Endothelial cell of umbilical vein (primary cell): ENCODE measurements around the gene CHRNB1. TPM values are rescaled to one million over a fixed set of nuclear protein-coding genes. Genes with fewer than 3 reads are reported as not detected.

ENCODE experiments used
- BruUV-seq: library from RNA; stranded (reverse); fragments of 400-500 nt; replicated peaks from 2 replicates; lab custom pipeline; 2021; lab: Mats Ljungman, UMichigan
- CTCF ChIA-PET: fragments of 300-600, 350-600 bp; sonication (Branson Sonifier 250); formaldehyde crosslinking; loops from one replicate; lab custom pipeline; 2021; ENCODE audit warnings: antibody characterized with exemption, inconsistent platforms; lab: Charles Lee
- POLR2A ChIA-PET: fragments of 300-600, 350-600 bp; sonication (Branson Sonifier 250); formaldehyde crosslinking; loops from one replicate; lab custom pipeline; 2021; ENCODE audit warnings: antibody characterized with exemption, inconsistent platforms; lab: Charles Lee
- DNase-seq: peaks from one replicate; pipeline ENCODE4 v3.0.0-alpha.2; 2011; ENCODE audit warnings: low read depth, low spot score
- FAIRE-seq: peaks from 2 replicates; lab custom pipeline; 2011; peaks lifted over from hg19 to GRCh38; lab: Jason Lieb, UNC
- H2AFZ ChIP-seq: 2 replicates; pipeline ENCODE4 v1.6.0; 2012; ENCODE audit warnings: low read depth, low read length, control low read depth, inconsistent platforms
- H3K27ac ChIP-seq: 2 replicates; pipeline ENCODE4 v1.5.1; 2011; ENCODE audit warnings: low read depth, mild to moderate bottlenecking, control low read depth, low read length, moderate library complexity; ENCODE audit not compliant: insufficient read depth
- H3K27me3 ChIP-seq, 2 experiments: 2 replicates each; pipeline versions ENCODE4 v1.6.0 to v1.6.1; 2011; ENCODE audit warnings: low read length in 2 of 2, mixed read lengths in 1 of 2; ENCODE audit not compliant: control insufficient read depth in 2 of 2, insufficient read depth in 2 of 2
- H3K36me3 ChIP-seq, 2 experiments: 2 replicates in 1 of 2; 3 replicates in 1 of 2; pipeline ENCODE4 v1.5.1; 2011; ENCODE audit warnings: low read length in 2 of 2, mild to moderate bottlenecking in 1 of 2, moderate library complexity in 1 of 2; ENCODE audit not compliant: control insufficient read depth in 2 of 2, insufficient read depth in 2 of 2; ENCODE audit errors: extremely low read depth in 1 of 2
- H3K4me1 ChIP-seq: 3 replicates; pipeline ENCODE4 v1.5.1; 2011; ENCODE audit warnings: mild to moderate bottlenecking, low read length; ENCODE audit not compliant: control insufficient read depth, insufficient read depth; ENCODE audit errors: extremely low read depth
- H3K4me2 ChIP-seq: 2 replicates; pipeline ENCODE4 v1.6.1; 2011; ENCODE audit warnings: low read length, control low read depth, mixed read lengths; ENCODE audit not compliant: insufficient read depth
- H3K4me3 ChIP-seq, 3 experiments: fragments of 200-600 bp in 1 of 3; sonication (generic), shearing (Covaris generic) in 1 of 3; replicated peaks in 1 of 3; 2 replicates each; pipeline ENCODE4 v1.5.1; 2011 to 2016; ENCODE audit warnings: control low read depth in 3 of 3, low read length in 3 of 3, mild to moderate bottlenecking in 2 of 3, inconsistent platforms in 1 of 3, low read depth in 1 of 3, moderate library complexity in 1 of 3; ENCODE audit not compliant: insufficient read depth in 1 of 3
- H3K79me2 ChIP-seq: 2 replicates; pipeline ENCODE4 v1.6.0; 2012; ENCODE audit warnings: low read length, inconsistent platforms; ENCODE audit not compliant: control insufficient read depth, insufficient read depth
- H3K9ac ChIP-seq: replicated peaks from 2 replicates; pipeline ENCODE3; 2011; ENCODE audit warnings: low read length, control low read depth; ENCODE audit not compliant: insufficient read depth; ENCODE audit errors: extremely low read depth
- H3K9me1 ChIP-seq: replicated peaks from 3 replicates; pipeline ENCODE4 v1.6.0; 2011; ENCODE audit warnings: mild to moderate bottlenecking, low read length; ENCODE audit not compliant: control insufficient read depth, insufficient read depth; ENCODE audit errors: extremely low read depth
- H3K9me3 ChIP-seq: replicated peaks from 2 replicates; pipeline ENCODE4 v1.5.1; 2012; ENCODE audit warnings: low read length, inconsistent platforms; ENCODE audit not compliant: control insufficient read depth, insufficient read depth
- H4K20me1 ChIP-seq: replicated peaks from 2 replicates; pipeline ENCODE3; 2011; ENCODE audit warnings: mild to moderate bottlenecking, low read length; ENCODE audit not compliant: control insufficient read depth, insufficient read depth; ENCODE audit errors: extremely low read depth
- CTCF ChIP-seq, 2 donors: IDR thresholded peaks; 1 replicate in 1 of 2; 2 replicates in 1 of 2; pipeline ENCODE4 v1.5.1; 2011; ENCODE audit warnings: low read length in 2 of 2, mild to moderate bottlenecking in 2 of 2, moderate library complexity in 2 of 2, control low read depth in 1 of 2, inconsistent platforms in 1 of 2, low read depth in 1 of 2; ENCODE audit not compliant: insufficient read depth in 1 of 2; ENCODE audit errors: extremely low read depth in 1 of 2
- EZH2 ChIP-seq: IDR thresholded peaks from 2 replicates; pipeline ENCODE4 v1.6.1; 2012; ENCODE audit warnings: borderline replicate concordance, low read depth, mild to moderate bottlenecking, moderate library complexity, low read length, inconsistent platforms; ENCODE audit not compliant: severe bottlenecking
- FOS ChIP-seq: IDR thresholded peaks from 2 replicates; pipeline ENCODE4 v1.6.1; 2011; ENCODE audit warnings: mild to moderate bottlenecking, low read length, moderate library complexity, borderline replicate concordance; ENCODE audit not compliant: insufficient read depth
- GATA2 ChIP-seq: IDR thresholded peaks from 2 replicates; pipeline ENCODE4 v1.7.0; 2011; ENCODE audit warnings: low read depth, mild to moderate bottlenecking, moderate library complexity, mixed read lengths, low read length; ENCODE audit not compliant: insufficient read length, insufficient read depth
- JUN ChIP-seq: IDR thresholded peaks from 2 replicates; pipeline ENCODE4 v1.6.1; 2011; ENCODE audit warnings: borderline replicate concordance, low read depth; ENCODE audit not compliant: insufficient read length, insufficient read depth
- MAX ChIP-seq: IDR thresholded peaks from 2 replicates; pipeline ENCODE4 v1.6.1; 2011; ENCODE audit not compliant: insufficient read depth, insufficient read length
- MYC ChIP-seq: IDR thresholded peaks from one replicate; pipeline ENCODE4 v1.6.1; 2011; ENCODE audit warnings: mild to moderate bottlenecking, low read depth, low read length
- POLR2A ChIP-seq: IDR thresholded peaks from 2 replicates; pipeline ENCODE4 v1.6.1; 2012; ENCODE audit warnings: low read depth, mild to moderate bottlenecking, control low read depth, low read length
- POLR2AphosphoS5 ChIP-seq: IDR thresholded peaks from 2 replicates; pipeline ENCODE4 v1.6.1; 2012; ENCODE audit warnings: low read depth, mild to moderate bottlenecking, control low read depth, low read length, moderate library complexity; ENCODE audit not compliant: insufficient read depth
- dilution Hi-C: fragments of 300-500 bp; cut with MboI; formaldehyde crosslinking; loops from one replicate; pipeline ENCODE4 v1.15.0; 2019; ENCODE audit warnings: low sequenced_read_pairs; ENCODE audit not compliant: extremely low pct_ligation_motif_present
- intact Hi-C: fragments of 100-400 bp; cut with micrococcal nuclease; formaldehyde crosslinking; loops from one replicate; pipeline ENCODE4 v1.10.0; 2022
- polyA plus RNA-seq, 4 experiments: library from polyadenylated mRNA; depleted of rRNA in 3 of 4; stranded (reverse) in 3 of 4; unstranded in 1 of 4; fragments of >200 nt; gene quantifications; 2 replicates each; pipeline versions ENCODE4 v1.2.1 to v1.2.3, GENCODE V29; 2011 to 2012; ENCODE audit warnings: missing spikeins in 1 of 4
- total RNA-seq: library from RNA; stranded (reverse); gene quantifications from 2 replicates; pipeline ENCODE4 v1.2.3, GENCODE V29; 2021

Gene CHRNB1
- total and polyA plus RNA-seq, 2 donors (not counting 3 experiments of a cell fraction or from before 2014, with no cell fraction given): 5.6 to 9.3 TPM

- no peaks in the 10 kb centered on the region for H4K20me1 ChIP-seq
- no peak overlapping the region for H2AFZ ChIP-seq
- H3K9ac ChIP-seq: no peak overlapping the region
- intact Hi-C loops: no loop called here
- no peaks in the 10 kb centered on the region for H3K79me2 ChIP-seq
- H3K9me3 ChIP-seq: no peaks in the 10 kb centered on the region
- H3K4me2 ChIP-seq: no peak overlapping the region
- DNase-seq (no peak), FAIRE-seq (no peak)
- H3K4me3 ChIP-seq: no peak overlapping the region
- no peaks in the 10 kb centered on the region for H3K36me3 ChIP-seq
- no peak overlapping the region for H3K27ac ChIP-seq
- H3K4me1 ChIP-seq: peaks cover 23% of the 10 kb centered on the region
- no TSS peak for BruUV-seq
- POLR2A ChIA-PET: interaction anchor here (0.6 to 1.6 kb wide), 3 partner anchors 43 to 133 kb away, joined by 4 to 6 read pairs (median 5); partner anchors contain the start of gene POLR2A
- peaks cover 23 to 34% of the 10 kb centered on the region in 2 experiments for H3K27me3 ChIP-seq
- TF ChIP-seq JUN (no peak), EZH2 (no peak), POLR2AphosphoS5 (no peak), MYC (no peak), GATA2 (no peak), FOS (no peak), MAX (no peak), POLR2A (no peak), CTCF (IDR thresholded peaks at IDR 0.05; ENCODE audit: extremely low read depth in 1 of 2, insufficient read depth in 1 of 2, low read depth in 1 of 2, low read length in 2 of 2) (no peak)
- H3K9me1 ChIP-seq: no peaks in the 10 kb centered on the region
- dilution Hi-C loops: no loop called here
- CTCF ChIA-PET: interaction anchor here (0.6 to 3.0 kb wide), 9 partner anchors 8 to 119 kb away, joined by 3 to 17 read pairs (median 3); no protein-coding TSS in a partner anchor
Measured at GRCh38 chr17:7441266-7441665, 3.6 kb upstream of the CHRNB1 start.
